HL-60/S4 treated with phorbol 12-myristate 13-acetate at 8.2 ng/mL for 4 days and 3 days (cell line): ENCODE data around the gene CGN.

ENCODE experiments used
- in situ Hi-C: fragments of 300-500 bp; cut with MboI; formaldehyde crosslinking; loops from 2 replicates; pipeline ENCODE4 v1.15.0; 2022; ENCODE audit warnings: low sequenced_read_pairs

CGN gene

GRCh38 chr1:151523326-151523725, 12.1 kb downstream of the CGN start:
- in situ Hi-C loops = no loop called here

GRCh38 chr1:151524736-151525135, 13.5 kb downstream of the CGN start:
- in situ Hi-C loops = loop anchor here (25.0 kb wide), 1 partner anchor 313 kb away; the partner anchor contains the start of genes C2CD4D and RORC

- in situ Hi-C loops = loop anchor here (25.0 kb wide), 1 partner anchor 310 kb away; the partner anchor contains the start of genes C2CD4D and RORC
These were observed 15.7 kb downstream of the CGN start for GRCh38 chr1:151526735-151527525.

- in situ Hi-C loops = loop anchor here (25.0 kb wide), 1 partner anchor 308 kb away; the partner anchor contains the start of genes C2CD4D and RORC
These were observed 18.1 kb downstream of the CGN start for GRCh38 chr1:151529211-151529702.

GRCh38 chr1:151529781-151530180, 18.6 kb downstream of the CGN start:
- in situ Hi-C loops = loop anchor here (25.0 kb wide), 1 partner anchor 308 kb away; the partner anchor contains the start of genes C2CD4D and RORC

GRCh38 chr1:151530461-151530860, 19.3 kb downstream of the CGN start:
- in situ Hi-C loops = loop anchor here (25.0 kb wide), 1 partner anchor 307 kb away; the partner anchor contains the start of genes C2CD4D and RORC

- in situ Hi-C loops = loop anchor here (25.0 kb wide), 1 partner anchor 303 kb away; the partner anchor contains the start of genes C2CD4D and RORC
These were observed 22.7 kb downstream of the CGN start for GRCh38 chr1:151533870-151534269.

GRCh38 chr1:151534662-151535278, 23.6 kb downstream of the CGN start:
- in situ Hi-C loops = loop anchor here (25.0 kb wide), 1 partner anchor 303 kb away; the partner anchor contains the start of genes C2CD4D and RORC

- in situ Hi-C loops = loop anchor here (25.0 kb wide), 1 partner anchor 302 kb away; the partner anchor contains the start of genes C2CD4D and RORC
These were observed 24.4 kb downstream of the CGN start for GRCh38 chr1:151535326-151536271.

- in situ Hi-C loops = loop anchor here (25.0 kb wide), 1 partner anchor 301 kb away; the partner anchor contains the start of genes C2CD4D and RORC
These were observed 25.3 kb downstream of the CGN start for GRCh38 chr1:151536499-151536898.

GRCh38 chr1:151537112-151537511, 25.9 kb downstream of the CGN start:
- in situ Hi-C loops = loop anchor here (25.0 kb wide), 1 partner anchor 300 kb away; the partner anchor contains the start of genes C2CD4D and RORC

GRCh38 chr1:151539321-151540020, 28.3 kb downstream of the CGN start:
- in situ Hi-C loops = loop anchor here (25.0 kb wide), 1 partner anchor 298 kb away; the partner anchor contains the start of genes C2CD4D and RORC

GRCh38 chr1:151540021-151540981, 29.1 kb downstream of the CGN start, which contains the start of gene TUFT1:
Gene TUFT1, plus strand, starts transcription at chr1:151540309. Its CDS starts 58 bp downstream, at chr1:151540367.
- in situ Hi-C loops = loop anchor here (25.0 kb wide), 1 partner anchor 297 kb away; the partner anchor contains the start of genes C2CD4D and RORC

GRCh38 chr1:151540982-151541377, 29.8 kb downstream of the CGN start:
- in situ Hi-C loops = loop anchor here (25.0 kb wide), 1 partner anchor 296 kb away; the partner anchor contains the start of genes C2CD4D and RORC

GRCh38 chr1:151541752-151542151, 30.6 kb downstream of the CGN start:
- in situ Hi-C loops = loop anchor here (25.0 kb wide), 1 partner anchor 296 kb away; the partner anchor contains the start of genes C2CD4D and RORC

- in situ Hi-C loops = loop anchor here (25.0 kb wide), 1 partner anchor 295 kb away; the partner anchor contains the start of genes C2CD4D and RORC
These were observed 31.5 kb downstream of the CGN start for GRCh38 chr1:151542710-151543129.

- in situ Hi-C loops = loop anchor here (25.0 kb wide), 1 partner anchor 292 kb away; the partner anchor contains the start of genes C2CD4D and RORC
These were observed 34.4 kb downstream of the CGN start for GRCh38 chr1:151545542-151545941.
